GM12865 (cell line): ENCODE results near the gene KRT9.

Source experiments
- DNase-seq: peaks from one replicate; pipeline ENCODE4 v3.0.0; 2010; ENCODE audit warnings: low read depth
- H3K4me3 ChIP-seq: 2 replicates; pipeline ENCODE4 v1.5.1; 2011; ENCODE audit warnings: mild to moderate bottlenecking, low read depth, low read length, control low read depth
- CTCF ChIP-seq: IDR thresholded peaks from 2 replicates; pipeline ENCODE4 v1.5.1; 2011; ENCODE audit warnings: low read length, control low read depth, low read depth, inconsistent platforms; ENCODE audit not compliant: insufficient read depth; ENCODE audit errors: missing control alignments

Gene KRT9

GRCh38 chr17:41548844-41549595, 22.8 kb downstream of the KRT9 start:
- no peak overlapping the region for H3K4me3 ChIP-seq
- DNase-seq = peak; percentile 67
- peak; percentile 80 for TF ChIP-seq CTCF

GRCh38 chr17:41547921-41548843, 23.7 kb downstream of the KRT9 start:
- no peak for TF ChIP-seq CTCF
- no peak overlapping the region for H3K4me3 ChIP-seq
- DNase-seq = no peak

GRCh38 chr17:41547378-41547841, 24.4 kb downstream of the KRT9 start:
- DNase-seq = no peak
- no peak for TF ChIP-seq CTCF
- no peak overlapping the region for H3K4me3 ChIP-seq

GRCh38 chr17:41546819-41547218, 25.0 kb downstream of the KRT9 start:
- no peak overlapping the region for H3K4me3 ChIP-seq
- no peak for DNase-seq
- no peak for TF ChIP-seq CTCF

- H3K4me3 ChIP-seq = no peak overlapping the region
- no peak for TF ChIP-seq CTCF
- DNase-seq = no peak
These were observed 25.9 kb downstream of the KRT9 start for GRCh38 chr17:41545829-41546410.

GRCh38 chr17:41544935-41545334, 26.9 kb downstream of the KRT9 start:
- no peak for TF ChIP-seq CTCF
- DNase-seq = no peak
- no peak overlapping the region for H3K4me3 ChIP-seq
